ENCODE results near the gene ADAMTSL3. TPM values are rescaled to one million over a fixed set of nuclear protein-coding genes. Genes with fewer than 3 reads are reported as not detected.

The ADAMTSL3 gene
- total RNA-seq, 1 donor from 2014 or later: 0.35 TPM

GRCh38 chr15:83813682-83814081 is 159.8 kb downstream of the ADAMTSL3 start:
- no peak for DNase-seq (ENCODE audit: extremely low read depth, low read depth, low spot score)

GRCh38 chr15:83815506-83815905 is 161.6 kb downstream of the ADAMTSL3 start:
- no peak for DNase-seq (ENCODE audit: extremely low read depth, low read depth, low spot score)

GRCh38 chr15:83816124-83816883 is 162.4 kb downstream of the ADAMTSL3 start:
- no peak for DNase-seq (ENCODE audit: extremely low read depth, low read depth, low spot score)

- DNase-seq (ENCODE audit: extremely low read depth, low read depth, low spot score): no peak
Observed at GRCh38 chr15:83818591-83818990, 164.7 kb downstream of the ADAMTSL3 start.

GRCh38 chr15:83830381-83830780 is 176.5 kb downstream of the ADAMTSL3 start:
- DNase-seq (ENCODE audit: extremely low read depth, low read depth, low spot score): no peak

GRCh38 chr15:83833569-83833968 is 179.6 kb downstream of the ADAMTSL3 start:
- no peak for DNase-seq (ENCODE audit: extremely low read depth, low read depth, low spot score)

GRCh38 chr15:83835479-83835878 is 181.6 kb downstream of the ADAMTSL3 start:
- no peak for DNase-seq (ENCODE audit: extremely low read depth, low read depth, low spot score)

- no peak for DNase-seq (ENCODE audit: extremely low read depth, low read depth, low spot score)
Observed at GRCh38 chr15:83837945-83838571, 184.1 kb downstream of the ADAMTSL3 start.

- no peak for DNase-seq (ENCODE audit: extremely low read depth, low read depth, low spot score)
Observed at GRCh38 chr15:83838763-83839162, 184.8 kb downstream of the ADAMTSL3 start.

- DNase-seq (ENCODE audit: extremely low read depth, low read depth, low spot score): no peak
Observed at GRCh38 chr15:83842281-83842680, 188.4 kb downstream of the ADAMTSL3 start.

- DNase-seq (ENCODE audit: extremely low read depth, low read depth, low spot score): no peak
Observed at GRCh38 chr15:83843471-83843871, 189.5 kb downstream of the ADAMTSL3 start.

- DNase-seq (ENCODE audit: extremely low read depth, low read depth, low spot score): no peak
Observed at GRCh38 chr15:83844742-83845141, 190.8 kb downstream of the ADAMTSL3 start.

GRCh38 chr15:83845230-83845629 is 191.3 kb downstream of the ADAMTSL3 start:
- DNase-seq (ENCODE audit: extremely low read depth, low read depth, low spot score): no peak

GRCh38 chr15:83846847-83847246 is 192.9 kb downstream of the ADAMTSL3 start:
- no peak for DNase-seq (ENCODE audit: extremely low read depth, low read depth, low spot score)

- DNase-seq (ENCODE audit: extremely low read depth, low read depth, low spot score): no peak
Observed at GRCh38 chr15:83848315-83849050, 194.6 kb downstream of the ADAMTSL3 start.

- DNase-seq (ENCODE audit: extremely low read depth, low read depth, low spot score): no peak
Observed at GRCh38 chr15:83850015-83850414, 196.1 kb downstream of the ADAMTSL3 start.

- DNase-seq (ENCODE audit: extremely low read depth, low read depth, low spot score): no peak
Observed at GRCh38 chr15:83850501-83851245, 196.8 kb downstream of the ADAMTSL3 start.

- DNase-seq (ENCODE audit: extremely low read depth, low read depth, low spot score): no peak
Observed at GRCh38 chr15:83853232-83853631, 199.3 kb downstream of the ADAMTSL3 start.

- no peak for DNase-seq (ENCODE audit: extremely low read depth, low read depth, low spot score)
Observed at GRCh38 chr15:83854321-83854720, 200.4 kb downstream of the ADAMTSL3 start.

GRCh38 chr15:83854950-83855707 is 201.2 kb downstream of the ADAMTSL3 start:
- DNase-seq (ENCODE audit: extremely low read depth, low read depth, low spot score): no peak

All from glomerular endothelial cell (primary cell).